ENCODE data around the gene FER.
"Not testable (repeated sequence)": the region's sequence is repeated elsewhere in the genome, so short reads cannot be mapped to it uniquely, and the experiment has no call there.

Gene FER

GRCh38 chr5:108822211-108822947 lies 74.7 kb downstream of the FER start:
- DNase-seq (ENCODE audit: low read depth in 1 of 2, low spot score in 1 of 2), result no peak
- in situ Hi-C loops (cut with HindIII; ENCODE audit: low pct_unique_long_range_greater_than_20kb, low sequenced_read_pairs), result no loop called here
- TF ChIP-seq JUND (IDR thresholded peaks at IDR 0.05; ENCODE audit: low read depth), result no peak

- TF ChIP-seq JUND (IDR thresholded peaks at IDR 0.05; ENCODE audit: low read depth), result no peak
- in situ Hi-C loops (cut with HindIII; ENCODE audit: low pct_unique_long_range_greater_than_20kb, low sequenced_read_pairs), result no loop called here
- DNase-seq (ENCODE audit: low read depth in 1 of 2, low spot score in 1 of 2), result no peak
Measured at GRCh38 chr5:108827131-108827530, 79.4 kb downstream of the FER start.

DNA sequence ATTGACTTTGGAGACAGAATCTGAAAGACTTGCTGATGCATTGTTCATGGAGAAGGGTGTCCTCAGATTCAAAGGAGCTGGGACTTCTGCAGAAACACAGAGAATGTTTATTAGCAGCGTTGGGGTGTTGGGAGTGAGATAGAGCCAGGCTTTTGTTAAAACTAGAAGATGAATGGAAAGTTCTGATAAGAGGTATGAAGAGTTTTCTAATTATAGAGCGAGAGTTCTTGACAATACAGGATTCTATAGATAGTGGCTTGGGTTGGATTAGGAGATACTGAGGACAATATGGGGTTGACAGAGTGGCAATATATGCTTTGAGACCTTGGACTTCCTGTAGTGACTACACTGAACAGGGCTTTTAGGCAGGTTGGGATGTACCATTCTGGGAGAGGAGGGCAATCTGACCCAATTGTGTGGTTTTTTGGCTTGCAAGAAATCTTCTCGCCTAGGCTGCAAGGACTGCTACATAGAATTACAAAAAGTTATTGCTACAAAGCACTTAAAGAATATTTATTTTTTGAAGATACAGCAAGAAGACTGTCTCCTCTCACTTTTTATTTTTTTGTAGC lies 83.1 kb downstream of the FER start:
- no peak for DNase-seq (ENCODE audit: low read depth in 1 of 2, low spot score in 1 of 2)
- no peak for TF ChIP-seq JUND (IDR thresholded peaks at IDR 0.05; ENCODE audit: low read depth)
- in situ Hi-C loops (cut with HindIII; ENCODE audit: low pct_unique_long_range_greater_than_20kb, low sequenced_read_pairs), result no loop called here

GRCh38 chr5:108836492-108836891 lies 88.8 kb downstream of the FER start:
- TF ChIP-seq JUND (IDR thresholded peaks at IDR 0.05; ENCODE audit: low read depth), result no peak
- in situ Hi-C loops (cut with HindIII; ENCODE audit: low pct_unique_long_range_greater_than_20kb, low sequenced_read_pairs), result no loop called here
- DNase-seq (ENCODE audit: low read depth in 1 of 2, low spot score in 1 of 2), result no peak

DNA sequence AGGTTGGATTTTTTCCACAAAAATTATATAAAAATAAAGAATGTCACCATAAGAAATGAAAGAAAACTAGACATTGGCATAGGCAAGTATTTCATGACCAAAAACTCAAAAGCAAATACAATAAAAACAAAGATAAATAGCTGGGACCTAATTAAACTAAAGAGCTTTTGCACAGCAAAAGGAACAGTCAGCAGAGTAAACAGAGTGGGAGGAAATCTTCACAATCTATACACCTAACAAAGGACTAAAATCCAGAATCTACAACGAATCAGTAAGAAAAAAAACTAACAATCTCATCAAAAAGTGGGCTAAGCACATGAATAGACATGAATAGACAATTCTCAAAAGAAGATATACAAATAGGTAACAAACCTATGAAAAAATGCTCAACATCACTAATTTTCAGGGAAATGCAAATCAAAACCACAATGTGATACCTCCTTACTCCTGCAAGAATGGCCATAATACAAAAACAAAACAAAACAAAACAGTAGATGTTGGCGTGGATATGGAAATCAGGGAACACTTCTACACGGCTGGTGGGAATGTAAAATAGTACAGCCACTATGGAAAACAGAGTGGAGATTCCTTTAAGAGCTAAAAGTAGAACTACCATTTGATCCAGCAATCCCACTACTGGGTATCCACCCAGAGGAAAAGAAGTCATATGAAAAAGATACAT lies 94.7 kb downstream of the FER start:
- in situ Hi-C loops (cut with HindIII; ENCODE audit: low pct_unique_long_range_greater_than_20kb, low sequenced_read_pairs); DNase-seq (ENCODE audit: low read depth in 1 of 2, low spot score in 1 of 2): not testable (repeated sequence)

- DNase-seq (ENCODE audit: low read depth in 1 of 2, low spot score in 1 of 2); in situ Hi-C loops (cut with HindIII; ENCODE audit: low pct_unique_long_range_greater_than_20kb, low sequenced_read_pairs): not testable (repeated sequence)
Measured at GRCh38 chr5:108851129-108851528, 103.4 kb downstream of the FER start.

DNA sequence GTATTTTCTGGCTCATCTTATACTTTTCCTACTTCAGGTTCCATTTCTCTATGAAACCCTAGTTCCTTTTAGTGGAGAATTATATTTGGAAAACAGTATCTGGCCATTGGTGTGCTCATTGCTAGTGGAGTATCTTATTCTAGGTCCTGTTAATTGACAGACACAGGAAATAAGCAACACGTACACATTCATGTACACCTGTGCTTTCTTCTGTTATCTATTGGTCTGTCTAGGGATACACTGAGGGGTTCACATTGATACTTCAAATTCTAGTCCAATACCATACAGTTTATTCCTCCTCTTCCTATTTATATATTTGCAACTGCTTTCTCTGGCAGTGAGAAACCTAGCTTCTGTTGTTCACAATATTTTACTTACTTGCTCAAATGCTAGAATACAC lies 110.2 kb downstream of the FER start:
- no peak for TF ChIP-seq JUND (IDR thresholded peaks at IDR 0.05; ENCODE audit: low read depth)
- no peak for DNase-seq (ENCODE audit: low read depth in 1 of 2, low spot score in 1 of 2)
- in situ Hi-C loops (cut with HindIII; ENCODE audit: low pct_unique_long_range_greater_than_20kb, low sequenced_read_pairs), result no loop called here

DNA sequence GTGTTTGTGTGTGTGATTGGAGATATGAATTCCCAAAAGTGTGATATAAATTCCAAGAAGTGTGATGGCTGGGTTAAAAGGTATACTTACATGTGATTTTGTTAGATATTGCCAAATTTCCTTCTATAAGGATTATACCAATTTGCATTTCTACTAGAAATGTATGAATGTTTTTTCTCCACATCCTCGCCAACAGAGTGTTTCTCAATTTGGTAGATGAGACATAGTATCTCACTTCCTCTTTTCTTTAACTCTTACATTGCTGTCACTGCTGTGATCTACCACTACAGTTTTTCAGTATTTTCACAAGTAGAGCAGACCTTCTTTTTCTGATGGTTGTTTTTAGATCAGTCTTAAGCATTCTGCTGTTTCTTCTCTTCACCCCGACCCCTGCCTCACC lies 111.3 kb downstream of the FER start:
- in situ Hi-C loops (cut with HindIII; ENCODE audit: low pct_unique_long_range_greater_than_20kb, low sequenced_read_pairs), result no loop called here
- no peak for DNase-seq (ENCODE audit: low read depth in 1 of 2, low spot score in 1 of 2)
- no peak for TF ChIP-seq JUND (IDR thresholded peaks at IDR 0.05; ENCODE audit: low read depth)

DNA sequence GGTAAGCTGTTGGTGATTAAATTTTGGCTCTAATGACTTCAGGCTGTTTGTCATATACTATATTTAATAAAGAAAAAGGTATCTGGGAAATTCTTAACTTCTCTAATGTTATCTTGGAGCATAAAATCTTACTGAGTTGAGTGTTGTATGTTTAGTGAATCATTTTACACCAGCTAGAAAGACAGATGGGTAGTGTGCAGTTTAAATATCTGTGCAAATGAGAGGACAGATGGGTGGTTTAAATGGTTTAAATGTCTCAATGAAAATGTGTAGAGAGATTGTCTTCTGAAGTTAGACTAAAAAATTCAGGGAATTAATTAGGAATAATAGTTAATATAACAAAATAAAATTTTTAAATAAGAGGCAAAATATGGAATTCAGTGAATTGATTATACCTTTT lies 114.5 kb downstream of the FER start:
- no peak for DNase-seq (ENCODE audit: low read depth in 1 of 2, low spot score in 1 of 2)
- no peak for TF ChIP-seq JUND (IDR thresholded peaks at IDR 0.05; ENCODE audit: low read depth)
- in situ Hi-C loops (cut with HindIII; ENCODE audit: low pct_unique_long_range_greater_than_20kb, low sequenced_read_pairs), result no loop called here

- DNase-seq (ENCODE audit: low read depth in 1 of 2, low spot score in 1 of 2); in situ Hi-C loops (cut with HindIII; ENCODE audit: low pct_unique_long_range_greater_than_20kb, low sequenced_read_pairs): not testable (repeated sequence)
Measured at GRCh38 chr5:108866097-108866496, 118.4 kb downstream of the FER start.

GRCh38 chr5:108867656-108868055 lies 120.0 kb downstream of the FER start:
- no peak for TF ChIP-seq JUND (IDR thresholded peaks at IDR 0.05; ENCODE audit: low read depth)
- in situ Hi-C loops (cut with HindIII; ENCODE audit: low pct_unique_long_range_greater_than_20kb, low sequenced_read_pairs), result no loop called here
- DNase-seq (ENCODE audit: low read depth in 1 of 2, low spot score in 1 of 2), result no peak

DNA sequence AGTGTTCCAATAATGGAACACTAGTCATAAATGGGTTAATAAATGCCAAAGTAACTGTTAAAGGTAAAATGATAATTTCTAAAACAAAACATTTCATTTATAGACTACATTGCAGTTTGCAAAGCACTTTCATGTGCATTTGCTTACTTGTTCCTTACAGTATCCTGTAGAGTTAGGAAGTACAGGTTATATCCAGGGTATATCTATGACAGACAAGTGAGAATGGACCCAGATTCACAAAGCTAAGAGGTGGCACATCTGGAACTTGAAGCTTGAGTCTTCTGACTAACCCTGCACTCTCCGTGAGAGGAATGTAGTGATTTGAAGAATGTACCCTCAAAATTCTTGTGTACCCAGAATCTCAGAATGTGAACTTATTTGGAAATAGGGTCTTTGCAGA lies 121.4 kb downstream of the FER start:
- no peak for TF ChIP-seq JUND (IDR thresholded peaks at IDR 0.05; ENCODE audit: low read depth)
- in situ Hi-C loops (cut with HindIII; ENCODE audit: low pct_unique_long_range_greater_than_20kb, low sequenced_read_pairs), result no loop called here
- no peak for DNase-seq (ENCODE audit: low read depth in 1 of 2, low spot score in 1 of 2)

DNA sequence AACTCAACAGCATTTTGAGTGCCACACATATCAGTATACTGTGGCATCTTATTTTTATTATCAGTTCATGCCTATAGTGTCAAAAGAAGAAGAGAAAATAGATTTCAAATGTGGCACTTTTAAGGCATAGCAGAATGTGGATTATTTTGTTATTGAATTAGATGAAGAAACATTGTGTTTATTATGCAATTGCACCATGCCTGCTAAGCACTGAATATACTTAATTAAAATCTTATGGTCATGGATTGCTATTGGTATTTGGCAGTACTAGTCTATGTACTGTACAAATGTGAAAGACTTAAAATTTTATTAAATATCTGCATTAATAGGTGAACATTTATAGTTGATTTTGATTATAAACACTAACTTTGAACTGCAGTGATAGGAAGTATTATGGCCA lies 128.8 kb downstream of the FER start:
- in situ Hi-C loops (cut with HindIII; ENCODE audit: low pct_unique_long_range_greater_than_20kb, low sequenced_read_pairs), result no loop called here
- DNase-seq (ENCODE audit: low read depth in 1 of 2, low spot score in 1 of 2), result no peak
- no peak for TF ChIP-seq JUND (IDR thresholded peaks at IDR 0.05; ENCODE audit: low read depth)
